ENCODE results near the gene ACTN3. TPM values are rescaled to one million over a fixed set of nuclear protein-coding genes. Genes with fewer than 3 reads are reported as not detected.
"Not testable (repeated sequence)": the region's sequence is repeated elsewhere in the genome, so short reads cannot be mapped to it uniquely, and the experiment has no call there.

The ACTN3 gene
- polyA plus RNA-seq, 2 donors, result 0.02 TPM

DNA sequence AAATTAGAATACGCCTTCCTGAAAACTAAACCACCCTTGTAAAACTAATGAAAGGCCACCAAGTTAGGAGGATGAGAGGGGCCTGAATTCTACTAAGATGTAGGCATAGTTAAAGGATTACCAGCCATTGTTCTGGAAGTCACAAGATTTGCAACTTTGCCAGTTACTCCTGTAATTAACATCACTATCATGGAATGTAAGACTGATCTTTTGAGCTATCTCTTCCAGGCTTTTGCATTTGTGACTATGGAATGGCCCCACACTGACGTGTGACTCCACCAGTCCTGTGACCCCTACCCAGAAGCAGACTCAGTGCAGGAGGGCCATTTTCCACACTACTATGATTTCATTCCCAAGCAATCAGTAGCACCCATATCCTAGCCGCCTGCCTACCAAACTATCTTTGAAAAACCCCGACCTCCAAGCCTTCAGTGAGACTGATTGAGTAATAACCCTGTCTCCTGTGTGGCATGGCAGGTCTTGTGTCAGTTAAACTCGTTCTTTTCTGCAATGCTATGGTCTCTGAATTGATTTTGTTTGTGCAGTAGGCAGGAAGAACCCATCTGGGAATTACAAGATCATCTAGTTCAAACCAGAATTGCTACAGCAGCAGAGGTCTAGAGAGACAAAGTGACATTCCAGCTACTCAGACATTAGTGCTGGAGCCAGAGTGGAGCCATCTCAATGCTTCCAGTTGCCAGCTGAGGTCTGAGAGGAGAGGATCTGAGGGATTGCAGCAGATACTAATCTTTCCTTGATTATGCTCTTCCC, 23.6 kb downstream of the ACTN3 start:
- Histone ChIP-seq H3K4me1 (ENCODE audit: control insufficient read depth in 2 of 2, insufficient read depth in 2 of 2, low read length in 1 of 2) (peaks cover 5 to 9% of the 10 kb centered on the region in 2 donors), H3K9me3 (ENCODE audit: control insufficient read depth in 2 of 2, insufficient read depth in 1 of 2, low read depth in 1 of 2, low read length in 1 of 2) (no peaks in the 10 kb centered on the region), H3K27ac (ENCODE audit: low read depth in 2 of 2, low read length in 1 of 2) (no peak overlapping the region), H3K36me3 (ENCODE audit: control insufficient read depth in 2 of 2, insufficient read depth in 2 of 2, low read length in 1 of 2) (no peaks in the 10 kb centered on the region), H3K4me3 (ENCODE audit: low read depth in 1 of 2, low read length in 2 of 2) (no peak overlapping the region), H3K27me3 (ENCODE audit: control insufficient read depth in 1 of 2, insufficient read depth in 2 of 2, low read length in 2 of 2) (no peaks in the 10 kb centered on the region)
- 60 to 69% methylated on average over 5 of the region's 5 CpGs for WGBS, 2 donors

DNA sequence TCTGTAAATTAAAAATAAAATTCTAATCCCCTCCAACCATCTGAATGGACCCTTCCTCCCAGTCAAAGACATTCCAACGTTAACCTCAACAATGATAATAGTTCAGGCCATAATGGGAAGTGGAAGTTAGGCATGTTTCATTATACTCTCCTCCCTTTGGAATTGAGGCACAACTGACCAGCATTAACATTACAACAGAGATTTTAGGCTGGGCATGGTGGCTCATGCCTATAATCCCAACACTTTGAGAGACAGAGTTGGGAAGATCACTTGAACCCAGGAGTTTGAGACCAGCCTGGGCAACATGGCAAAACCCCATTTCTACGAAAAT, 24.1 kb downstream of the ACTN3 start:
- Histone ChIP-seq H3K27me3 (ENCODE audit: control insufficient read depth in 1 of 2, insufficient read depth in 2 of 2, low read length in 2 of 2) (no peaks in the 10 kb centered on the region), H3K27ac (ENCODE audit: low read depth in 2 of 2, low read length in 1 of 2) (no peak overlapping the region), H3K36me3 (ENCODE audit: control insufficient read depth in 2 of 2, insufficient read depth in 2 of 2, low read length in 1 of 2) (no peaks in the 10 kb centered on the region), H3K4me1 (ENCODE audit: control insufficient read depth in 2 of 2, insufficient read depth in 2 of 2, low read length in 1 of 2) (peaks cover 5 to 9% of the 10 kb centered on the region in 2 donors), H3K9me3 (ENCODE audit: control insufficient read depth in 2 of 2, insufficient read depth in 1 of 2, low read depth in 1 of 2, low read length in 1 of 2) (no peaks in the 10 kb centered on the region), H3K4me3 (ENCODE audit: low read depth in 1 of 2, low read length in 2 of 2) (no peak overlapping the region)
- WGBS, 2 donors, result 73 to 79% methylated on average over 2 of the region's 2 CpGs

DNA sequence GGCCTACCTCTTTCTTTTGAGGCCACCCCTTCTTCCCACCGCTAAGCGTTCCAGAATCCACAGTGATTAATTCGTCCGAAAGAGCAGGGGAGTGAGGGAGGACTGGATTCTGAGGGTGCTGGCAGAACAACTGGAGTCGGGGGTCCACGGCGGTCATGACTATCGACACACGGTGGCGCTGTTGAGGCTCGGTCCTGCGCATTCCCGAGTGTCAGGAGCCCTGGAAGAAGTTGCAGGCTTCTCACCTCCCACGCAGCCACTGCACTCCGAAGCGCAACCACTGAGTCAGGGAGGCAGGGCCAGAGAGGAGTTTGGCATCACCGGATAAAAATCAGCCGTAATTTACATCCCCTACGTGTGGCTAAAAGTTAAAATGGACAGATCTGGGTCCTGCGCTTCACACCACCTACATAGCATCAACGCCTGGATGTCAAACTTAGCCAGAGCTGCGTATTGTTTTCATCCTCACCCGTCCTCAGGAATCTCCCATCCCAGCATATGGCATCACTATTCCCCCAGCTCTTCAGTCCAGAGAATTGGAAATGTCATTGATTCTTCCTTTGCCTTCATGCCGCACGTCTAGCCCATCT, 32.4 kb downstream of the ACTN3 start:
- Histone ChIP-seq H3K4me3 (ENCODE audit: low read depth in 1 of 2, low read length in 2 of 2) (no peak overlapping the region), H3K27ac (ENCODE audit: low read depth in 2 of 2, low read length in 1 of 2) (no peak overlapping the region)
- WGBS, 2 donors, result 18 to 19% methylated on average over 25 of the region's 25 CpGs

DNA sequence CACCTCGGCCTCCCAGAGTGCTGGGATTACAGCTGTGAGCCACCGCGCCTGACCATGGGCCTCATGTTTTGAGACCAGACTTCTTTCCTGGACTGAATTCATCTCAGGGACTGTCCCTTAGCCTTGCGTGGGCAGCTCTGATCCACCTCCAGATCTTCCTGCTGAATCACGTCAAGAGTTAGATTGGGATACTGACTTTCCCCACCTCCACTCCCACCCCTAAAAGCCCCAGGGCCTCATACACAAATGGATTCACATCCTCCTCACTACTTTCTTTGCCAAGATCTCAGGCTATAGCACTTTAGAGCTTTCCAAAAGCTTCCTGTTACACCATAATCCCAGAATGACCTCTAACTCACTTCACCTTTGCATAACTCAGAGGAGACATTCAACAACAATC, 34.1 kb downstream of the ACTN3 start:
- no peaks in the 10 kb centered on the region for H3K9me3 ChIP-seq (ENCODE audit: control insufficient read depth in 2 of 2, insufficient read depth in 1 of 2, low read depth in 1 of 2, low read length in 1 of 2)
- 69 to 81% methylated on average over 5 of the region's 5 CpGs for WGBS, 2 donors
- H3K4me1 ChIP-seq (ENCODE audit: control insufficient read depth in 2 of 2, insufficient read depth in 2 of 2, low read length in 1 of 2), result no peaks in the 10 kb centered on the region
- H3K27me3 ChIP-seq (ENCODE audit: control insufficient read depth in 1 of 2, insufficient read depth in 2 of 2, low read length in 2 of 2), result no peaks in the 10 kb centered on the region
- no peaks in the 10 kb centered on the region for H3K36me3 ChIP-seq (ENCODE audit: control insufficient read depth in 2 of 2, insufficient read depth in 2 of 2, low read length in 1 of 2)
- H3K27ac ChIP-seq (ENCODE audit: low read depth in 2 of 2, low read length in 1 of 2), result no peak overlapping the region
- no peak overlapping the region for H3K4me3 ChIP-seq (ENCODE audit: low read depth in 1 of 2, low read length in 2 of 2)

More for the DNA sequence above, 32.4 kb downstream of the ACTN3 start:
- H3K36me3 ChIP-seq (ENCODE audit: control insufficient read depth in 2 of 2, insufficient read depth in 2 of 2, low read length in 1 of 2), result no peaks in the 10 kb centered on the region
- no peaks in the 10 kb centered on the region for H3K4me1 ChIP-seq (ENCODE audit: control insufficient read depth in 2 of 2, insufficient read depth in 2 of 2, low read length in 1 of 2)
- no peaks in the 10 kb centered on the region for H3K27me3 ChIP-seq (ENCODE audit: control insufficient read depth in 1 of 2, insufficient read depth in 2 of 2, low read length in 2 of 2)
- H3K9me3 ChIP-seq (ENCODE audit: control insufficient read depth in 2 of 2, insufficient read depth in 1 of 2, low read depth in 1 of 2, low read length in 1 of 2), result no peaks in the 10 kb centered on the region

DNA sequence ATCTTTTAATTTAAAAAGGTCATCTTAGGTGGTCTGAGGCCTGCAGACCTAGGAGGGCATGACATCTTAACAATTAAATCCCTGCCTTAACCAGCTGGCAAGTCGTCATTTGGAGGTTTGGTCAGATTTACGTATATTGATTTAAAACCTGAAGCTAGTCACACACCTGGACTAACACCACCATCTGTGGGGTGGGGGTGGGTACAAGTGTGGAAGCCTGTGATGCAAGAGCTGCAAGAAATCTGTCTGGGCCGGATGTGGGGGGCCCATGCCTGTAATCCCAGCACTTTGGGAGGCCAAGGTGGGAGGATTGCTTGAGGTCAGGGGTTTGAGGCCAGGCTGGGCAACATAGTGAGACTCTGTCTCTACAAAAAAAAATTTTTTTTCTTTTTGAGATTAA, 34.6 kb downstream of the ACTN3 start:
- no peak overlapping the region for H3K27ac ChIP-seq (ENCODE audit: low read depth in 2 of 2, low read length in 1 of 2)
- no peak overlapping the region for H3K4me3 ChIP-seq (ENCODE audit: low read depth in 1 of 2, low read length in 2 of 2)
- no peaks in the 10 kb centered on the region for H3K9me3 ChIP-seq (ENCODE audit: control insufficient read depth in 2 of 2, insufficient read depth in 1 of 2, low read depth in 1 of 2, low read length in 1 of 2)
- no peaks in the 10 kb centered on the region for H3K4me1 ChIP-seq (ENCODE audit: control insufficient read depth in 2 of 2, insufficient read depth in 2 of 2, low read length in 1 of 2)
- no peaks in the 10 kb centered on the region for H3K36me3 ChIP-seq (ENCODE audit: control insufficient read depth in 2 of 2, insufficient read depth in 2 of 2, low read length in 1 of 2)
- WGBS, 2 donors, result 79 to 84% methylated on average over 3 of the region's 3 CpGs
- no peaks in the 10 kb centered on the region for H3K27me3 ChIP-seq (ENCODE audit: control insufficient read depth in 1 of 2, insufficient read depth in 2 of 2, low read length in 2 of 2)

DNA sequence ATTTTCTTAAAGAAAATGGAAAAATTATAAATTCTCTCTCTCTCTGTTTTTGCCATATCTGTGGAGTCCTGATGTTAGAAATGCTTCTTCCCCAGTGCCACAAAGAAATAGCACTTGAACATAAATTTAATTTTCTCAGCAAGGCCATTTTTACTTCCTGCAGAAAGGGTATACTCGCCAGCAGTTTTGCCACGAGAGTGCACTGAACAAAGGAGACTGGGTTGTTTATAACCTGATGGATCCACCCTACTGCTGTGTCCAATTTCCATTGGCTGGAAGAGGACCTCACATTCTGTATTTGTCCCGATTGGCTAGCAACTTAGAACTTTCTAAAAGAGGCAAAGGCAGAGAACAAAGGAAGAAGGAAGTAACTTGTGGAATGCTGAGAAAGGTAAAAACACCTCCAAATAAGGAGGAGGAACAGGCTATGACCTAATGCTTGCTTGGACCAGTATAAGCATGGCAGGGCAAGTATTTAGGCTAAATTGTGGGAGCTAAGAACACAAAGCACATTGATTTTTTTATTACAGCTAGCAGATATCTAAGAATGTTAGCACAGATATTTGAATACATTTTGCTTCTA, 36.0 kb downstream of the ACTN3 start:
- H3K27me3 ChIP-seq (ENCODE audit: control insufficient read depth in 1 of 2, insufficient read depth in 2 of 2, low read length in 2 of 2); H3K27ac ChIP-seq (ENCODE audit: low read depth in 2 of 2, low read length in 1 of 2); H3K36me3 ChIP-seq (ENCODE audit: control insufficient read depth in 2 of 2, insufficient read depth in 2 of 2, low read length in 1 of 2); H3K4me1 ChIP-seq (ENCODE audit: control insufficient read depth in 2 of 2, insufficient read depth in 2 of 2, low read length in 1 of 2); H3K4me3 ChIP-seq (ENCODE audit: low read depth in 1 of 2, low read length in 2 of 2); H3K9me3 ChIP-seq (ENCODE audit: control insufficient read depth in 2 of 2, insufficient read depth in 1 of 2, low read depth in 1 of 2, low read length in 1 of 2): not testable (repeated sequence)
- 72 to 80% methylated on average over 3 of the region's 3 CpGs for WGBS, 2 donors

DNA sequence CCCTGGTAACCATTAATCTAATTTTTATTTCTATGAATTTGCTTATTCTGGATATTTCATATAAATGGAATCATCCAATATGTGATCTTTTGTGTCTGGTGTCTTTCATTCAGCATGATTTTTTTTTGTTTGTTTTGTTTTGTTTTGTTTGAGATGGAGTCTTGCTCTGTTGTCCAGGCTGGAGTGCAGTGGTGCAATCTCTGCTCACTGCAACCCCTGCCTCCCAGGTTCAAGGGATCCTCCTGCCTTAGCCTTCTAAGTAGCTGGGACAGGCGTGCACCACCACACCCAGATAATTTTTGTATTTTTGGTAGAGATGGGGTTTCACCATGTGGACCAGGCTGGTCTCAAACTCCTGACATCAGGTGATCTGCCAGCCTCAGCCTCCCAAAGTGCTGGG, 38.7 kb downstream of the ACTN3 start:
- H3K4me1 ChIP-seq (ENCODE audit: control insufficient read depth in 2 of 2, insufficient read depth in 2 of 2, low read length in 1 of 2); H3K9me3 ChIP-seq (ENCODE audit: control insufficient read depth in 2 of 2, insufficient read depth in 1 of 2, low read depth in 1 of 2, low read length in 1 of 2); H3K36me3 ChIP-seq (ENCODE audit: control insufficient read depth in 2 of 2, insufficient read depth in 2 of 2, low read length in 1 of 2); H3K27ac ChIP-seq (ENCODE audit: low read depth in 2 of 2, low read length in 1 of 2); H3K4me3 ChIP-seq (ENCODE audit: low read depth in 1 of 2, low read length in 2 of 2); H3K27me3 ChIP-seq (ENCODE audit: control insufficient read depth in 1 of 2, insufficient read depth in 2 of 2, low read length in 2 of 2): not testable (repeated sequence)
- 86 to 93% methylated on average over 1 of the region's 1 CpG for WGBS, 2 donors

DNA sequence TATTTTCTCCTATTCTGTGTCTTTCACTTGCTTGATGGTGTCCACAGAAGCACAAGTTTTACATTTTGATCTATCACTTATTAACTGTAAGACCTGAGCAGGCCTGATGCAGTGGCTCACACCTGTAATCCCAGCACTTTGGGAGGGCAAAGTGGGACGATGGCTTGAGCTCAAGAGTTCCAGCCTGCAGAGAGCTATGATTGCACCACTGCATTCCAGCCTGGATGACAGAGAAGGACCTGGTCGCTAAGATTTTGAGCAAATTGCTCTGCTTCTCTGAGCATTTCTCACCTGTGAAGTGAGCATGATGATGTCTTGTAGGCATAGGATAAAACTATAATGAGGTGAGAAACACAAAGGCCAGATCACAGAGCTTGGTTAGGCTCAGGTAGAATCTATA, 39.4 kb downstream of the ACTN3 start:
- H3K27ac ChIP-seq (ENCODE audit: low read depth in 2 of 2, low read length in 1 of 2), result no peak overlapping the region
- no peaks in the 10 kb centered on the region for H3K27me3 ChIP-seq (ENCODE audit: control insufficient read depth in 1 of 2, insufficient read depth in 2 of 2, low read length in 2 of 2)
- no peak overlapping the region for H3K4me3 ChIP-seq (ENCODE audit: low read depth in 1 of 2, low read length in 2 of 2)
- no peaks in the 10 kb centered on the region for H3K36me3 ChIP-seq (ENCODE audit: control insufficient read depth in 2 of 2, insufficient read depth in 2 of 2, low read length in 1 of 2)
- 55 to 65% methylated on average over 2 of the region's 2 CpGs for WGBS, 2 donors
- H3K9me3 ChIP-seq (ENCODE audit: control insufficient read depth in 2 of 2, insufficient read depth in 1 of 2, low read depth in 1 of 2, low read length in 1 of 2), result no peaks in the 10 kb centered on the region
- H3K4me1 ChIP-seq (ENCODE audit: control insufficient read depth in 2 of 2, insufficient read depth in 2 of 2, low read length in 1 of 2), result no peaks in the 10 kb centered on the region

DNA sequence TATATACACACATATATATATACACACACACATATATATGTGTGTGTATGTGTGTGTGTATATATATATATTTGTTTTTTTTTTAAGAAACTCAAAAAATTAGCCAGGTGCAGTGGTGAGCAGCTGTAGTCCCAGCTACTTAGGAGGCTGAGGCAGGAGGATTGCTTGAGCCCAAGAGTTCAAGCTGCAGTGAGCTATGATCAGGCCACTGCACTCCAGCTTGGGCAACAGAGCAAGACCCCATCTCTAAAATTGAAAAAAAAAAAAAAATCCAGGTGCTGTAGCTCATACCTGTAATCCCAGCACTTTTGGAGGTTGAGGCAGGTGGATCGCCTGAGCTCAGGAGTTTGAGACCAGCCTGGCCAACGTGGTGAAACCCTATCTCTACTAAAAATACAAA, 42.6 kb downstream of the ACTN3 start:
- WGBS, 2 donors, result 67 to 73% methylated on average over 2 of the region's 2 CpGs
- H3K27ac ChIP-seq (ENCODE audit: low read depth in 2 of 2, low read length in 1 of 2); H3K9me3 ChIP-seq (ENCODE audit: control insufficient read depth in 2 of 2, insufficient read depth in 1 of 2, low read depth in 1 of 2, low read length in 1 of 2); H3K36me3 ChIP-seq (ENCODE audit: control insufficient read depth in 2 of 2, insufficient read depth in 2 of 2, low read length in 1 of 2); H3K27me3 ChIP-seq (ENCODE audit: control insufficient read depth in 1 of 2, insufficient read depth in 2 of 2, low read length in 2 of 2); H3K4me3 ChIP-seq (ENCODE audit: low read depth in 1 of 2, low read length in 2 of 2): not testable (repeated sequence)
- peaks cover 2 to 12% of the 10 kb centered on the region in 2 donors for H3K4me1 ChIP-seq (ENCODE audit: control insufficient read depth in 2 of 2, insufficient read depth in 2 of 2, low read length in 1 of 2)

Measured in esophagus (tissue), 2 donors.